HG03025 (cell line): Measurements from ENCODE around the gene ZP2.
"Not testable (repeated sequence)": the region's sequence is repeated elsewhere in the genome, so short reads cannot be mapped to it uniquely, and the experiment has no call there.

Experiments used
- ATAC-seq: cut with Tn5 transposase; IDR thresholded peaks from one replicate; pipeline ENCODE4 v1.9.1; 2021; ENCODE audit warnings: mild to moderate bottlenecking, moderate library complexity; ENCODE audit not compliant: unreplicated experiment, low FRiP score

The ZP2 gene

DNA sequence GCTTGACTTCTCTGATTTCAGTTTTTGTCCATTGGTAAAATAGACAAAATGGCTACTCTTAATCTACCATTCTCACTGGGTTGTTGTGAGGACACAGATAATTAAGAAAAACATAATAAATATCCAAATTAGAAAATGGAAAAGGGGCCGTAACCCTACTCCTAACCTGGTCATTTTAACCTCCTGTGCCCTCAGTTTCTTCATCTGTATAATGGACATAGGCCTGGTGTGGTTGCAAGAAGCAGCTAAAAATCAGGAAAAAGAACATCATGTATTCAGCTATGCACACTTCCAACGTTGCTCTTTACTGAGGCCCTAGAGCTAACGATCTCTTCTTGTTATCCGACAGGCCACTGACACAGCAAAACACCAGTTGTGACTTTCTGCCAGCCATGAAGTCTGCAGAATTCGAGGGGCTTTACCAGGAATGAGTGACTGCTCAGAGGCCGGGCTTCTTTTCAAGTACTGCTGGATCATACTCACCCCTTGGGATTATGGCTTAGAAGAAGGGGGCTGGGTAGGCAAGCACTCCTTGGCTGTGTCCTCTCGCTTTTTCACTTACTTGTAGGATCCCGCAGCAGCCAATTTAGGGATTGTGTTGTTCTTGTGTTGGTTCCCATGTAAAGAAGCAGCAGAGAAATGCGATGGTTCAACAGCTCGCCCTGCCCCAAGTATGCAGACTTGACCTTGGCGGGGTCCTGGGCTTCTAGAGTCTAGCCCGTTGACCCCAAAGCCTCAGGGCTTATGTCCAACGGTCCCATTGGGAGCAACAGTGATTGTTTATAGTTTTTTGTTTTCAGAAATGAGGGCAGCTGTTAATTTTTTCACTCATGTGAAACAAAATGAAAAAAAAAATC lies 32.0 kb downstream of the ZP2 start:
- no peak for ATAC-seq

DNA sequence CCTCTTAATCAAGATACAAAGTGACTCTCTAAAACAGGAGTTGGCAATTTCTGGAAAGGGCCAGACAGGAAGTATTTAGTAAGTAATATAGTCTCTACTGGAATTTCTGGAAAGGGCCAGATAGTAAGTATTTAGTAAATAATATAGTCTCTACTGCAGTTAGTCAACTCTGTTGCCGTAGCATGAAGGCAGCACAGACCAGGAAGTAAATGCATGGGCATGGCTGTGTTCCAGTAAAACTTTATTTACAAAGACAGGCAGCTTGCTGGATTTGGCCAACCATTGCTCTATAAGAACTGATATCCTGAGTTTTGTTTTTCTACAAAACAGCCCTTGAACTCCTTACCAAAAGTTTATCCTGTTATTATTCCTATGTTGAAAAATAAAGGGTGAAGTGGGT lies 36.0 kb downstream of the ZP2 start:
- ATAC-seq: no peak

DNA sequence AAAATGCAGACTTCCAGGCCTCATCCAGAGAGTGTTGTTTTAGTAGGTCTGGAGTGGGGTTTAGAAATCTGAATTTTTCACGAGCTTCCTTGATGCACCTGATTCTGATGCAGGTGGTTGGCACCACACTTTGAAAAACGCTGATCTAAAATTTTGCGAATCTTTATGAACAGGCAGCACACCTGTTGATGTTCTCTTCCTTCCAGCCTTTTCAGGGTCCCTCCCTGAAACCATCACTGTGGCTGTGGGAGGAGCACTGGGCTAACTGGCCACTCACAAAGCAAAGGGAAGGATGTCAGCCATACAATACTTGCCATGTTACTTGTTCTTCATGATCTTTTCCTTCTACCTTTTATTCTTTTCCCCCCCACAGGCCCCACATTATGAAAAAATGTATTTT lies 38.7 kb downstream of the ZP2 start:
- ATAC-seq: no peak

DNA sequence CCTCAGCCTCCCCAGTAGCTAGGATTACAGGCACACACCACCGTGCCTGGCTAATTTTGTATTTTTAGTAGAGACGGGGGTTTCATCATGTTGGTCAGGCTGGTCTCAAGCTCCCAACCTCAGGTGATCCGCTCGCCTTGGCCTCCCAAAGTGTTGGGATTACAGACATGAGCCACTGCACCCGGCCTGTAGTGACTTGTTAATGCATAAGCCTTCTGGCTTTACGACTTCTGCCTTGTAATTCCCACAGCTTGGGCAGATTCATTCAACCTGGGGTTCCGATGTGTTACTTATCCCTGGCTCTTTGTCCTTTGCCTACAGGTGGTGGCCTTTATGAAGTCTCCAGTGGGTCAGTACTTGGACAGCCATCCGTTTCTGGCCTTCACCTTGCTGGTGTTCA lies 41.3 kb downstream of the ZP2 start:
- not testable (repeated sequence) for ATAC-seq

DNA sequence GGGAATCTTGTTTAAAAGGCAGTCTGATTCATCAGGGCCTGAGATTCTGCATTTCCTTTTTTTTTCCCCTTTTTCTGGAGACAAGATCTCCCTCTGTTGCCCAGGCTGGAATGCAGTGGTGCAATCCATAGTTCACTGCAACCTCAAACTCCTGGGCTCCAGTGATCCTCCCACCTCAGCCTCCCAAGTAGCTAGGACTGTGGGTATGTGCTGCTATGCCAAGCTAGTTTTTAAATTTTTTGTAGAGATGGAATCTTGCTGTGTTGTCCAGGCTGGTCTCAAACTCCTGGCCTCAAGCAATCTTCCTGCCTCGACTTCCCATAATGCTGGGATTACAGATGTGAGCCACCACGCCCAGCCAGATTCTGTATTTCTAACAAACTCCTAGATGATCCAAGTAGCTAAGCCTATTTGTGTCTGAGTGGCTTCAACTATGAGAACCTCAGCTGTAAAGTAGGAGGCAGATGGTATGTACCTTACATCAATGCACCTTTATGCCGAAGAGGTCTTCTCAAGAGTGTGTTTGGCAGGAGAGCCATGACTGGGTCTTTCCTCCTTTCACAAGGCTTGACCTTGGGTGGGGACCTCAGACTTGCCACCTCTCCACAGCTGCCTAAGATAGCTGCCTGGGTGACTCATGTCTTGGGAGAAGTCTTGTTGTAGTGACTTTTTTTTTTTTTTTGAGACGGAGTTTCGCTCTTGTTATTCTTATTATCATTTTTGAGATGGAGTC lies 42.0 kb downstream of the ZP2 start:
- no peak for ATAC-seq

DNA sequence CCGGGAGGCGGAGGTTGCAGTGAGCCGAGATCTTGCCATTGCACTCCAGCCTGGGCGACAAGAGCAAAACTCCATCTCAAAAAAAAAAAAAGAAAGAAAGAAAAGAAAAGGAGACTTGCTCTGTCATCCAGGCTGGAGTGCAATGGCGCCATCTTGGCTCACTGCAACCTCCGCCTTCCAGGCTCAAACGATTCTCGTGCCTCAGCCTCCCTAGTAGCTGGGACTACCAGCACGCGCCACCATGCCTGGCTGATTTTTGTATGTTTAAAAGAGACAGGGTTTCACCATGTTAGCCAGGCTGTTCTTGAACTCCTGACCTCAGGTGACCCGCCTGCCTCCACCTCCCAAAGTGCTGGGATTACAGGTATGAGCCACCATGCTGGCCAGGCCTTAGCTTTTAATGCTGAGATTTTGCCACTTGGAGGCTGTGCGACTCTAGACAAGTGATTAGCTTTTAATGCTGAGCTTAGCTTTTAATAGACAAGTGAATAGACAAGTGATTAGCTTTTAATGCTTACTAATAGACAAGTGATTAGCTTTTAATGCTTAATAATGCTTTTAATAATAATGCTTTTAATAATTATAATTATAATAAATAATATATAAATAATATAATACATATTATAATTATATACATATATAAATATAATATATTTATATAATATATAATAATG lies 43.3 kb downstream of the ZP2 start:
- no peak for ATAC-seq

DNA sequence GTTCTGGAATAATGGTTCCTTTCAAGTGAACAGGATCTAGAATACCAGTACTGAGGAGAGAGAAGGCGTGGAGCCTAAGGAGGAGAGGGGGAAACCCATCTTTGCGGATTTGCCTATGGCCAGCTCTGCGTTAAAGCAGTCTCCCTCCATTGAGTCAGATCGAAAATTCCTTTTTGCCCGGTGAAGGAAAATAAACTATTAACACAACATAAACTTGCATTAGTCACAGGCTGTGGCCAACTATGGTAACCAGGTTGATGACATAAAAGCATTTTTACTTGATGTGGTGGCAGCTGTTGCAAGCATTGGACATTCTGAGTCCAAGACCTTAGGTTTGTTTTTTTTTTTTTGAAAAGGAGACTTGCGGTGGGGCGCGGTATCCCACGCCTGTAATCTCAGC lies 44.0 kb downstream of the ZP2 start:
- no peak for ATAC-seq

DNA sequence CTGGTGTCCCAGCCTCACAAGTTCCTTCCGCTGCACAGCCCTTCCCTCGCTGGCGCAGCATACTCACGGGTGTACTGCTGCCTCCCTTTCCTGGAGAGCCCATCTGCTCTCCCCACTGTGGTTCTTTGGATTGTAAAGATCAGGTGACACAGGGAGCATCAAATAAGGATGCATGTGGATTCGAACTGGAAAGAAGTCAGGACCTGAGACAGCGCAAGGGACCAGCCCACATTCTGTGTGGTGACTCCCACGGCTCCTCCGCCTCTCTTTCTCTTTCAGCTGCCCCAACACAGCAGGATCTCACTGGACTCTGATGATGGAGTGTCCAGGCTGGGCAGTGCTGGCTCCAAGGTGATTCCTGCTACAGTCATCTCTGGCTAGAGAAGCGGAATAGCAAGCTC lies 44.8 kb downstream of the ZP2 start:
- ATAC-seq: no peak

DNA sequence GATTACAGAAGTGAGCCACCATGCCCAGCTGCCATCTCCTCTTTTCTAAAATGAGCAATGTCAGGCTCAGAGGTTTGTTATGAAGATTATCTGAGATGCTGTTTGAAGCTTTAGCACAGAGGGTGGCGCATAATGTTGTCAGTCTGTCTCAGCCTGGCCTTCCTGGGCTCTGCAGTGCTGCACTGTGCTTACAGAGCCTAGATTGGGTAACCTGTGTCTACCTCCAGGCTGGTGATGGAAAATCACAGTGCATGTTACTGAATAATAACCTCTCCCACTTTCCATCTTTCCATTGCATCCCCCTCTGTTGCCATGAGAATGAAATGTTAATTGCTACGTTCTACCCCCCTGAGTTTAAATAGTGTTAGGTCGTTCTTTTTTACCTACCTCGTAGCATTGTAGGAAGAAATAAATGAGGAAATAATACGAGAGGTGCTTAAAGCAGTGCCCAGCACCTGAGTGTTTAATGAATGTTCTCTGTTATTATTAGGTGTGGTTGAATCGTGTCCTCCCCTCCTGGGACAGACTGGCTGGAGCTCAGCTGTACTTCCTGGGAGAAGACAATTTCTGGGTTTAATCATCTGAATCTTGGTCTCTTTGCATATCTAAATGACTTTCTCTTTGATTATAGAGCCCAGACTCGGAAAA lies 46.7 kb downstream of the ZP2 start:
- no peak for ATAC-seq

DNA sequence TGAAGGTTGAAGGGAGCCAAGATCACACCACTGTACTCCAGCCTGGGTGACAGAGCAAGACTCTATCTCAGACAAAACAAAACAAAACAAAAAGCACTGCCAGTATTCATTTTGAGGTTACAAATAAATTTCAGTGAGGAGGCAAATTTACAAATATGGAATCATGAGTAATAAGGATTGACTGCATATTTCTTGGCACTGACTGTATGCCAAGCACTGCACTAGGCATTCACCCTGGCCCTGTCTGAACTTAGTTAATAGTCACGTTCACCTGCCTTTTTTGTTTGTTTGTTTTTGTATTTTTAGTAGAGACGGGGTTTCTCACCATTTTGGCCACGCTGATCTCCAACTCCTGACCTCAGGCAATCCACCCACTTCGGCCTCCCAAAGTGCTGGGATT lies 47.8 kb downstream of the ZP2 start:
- ATAC-seq: no peak

DNA sequence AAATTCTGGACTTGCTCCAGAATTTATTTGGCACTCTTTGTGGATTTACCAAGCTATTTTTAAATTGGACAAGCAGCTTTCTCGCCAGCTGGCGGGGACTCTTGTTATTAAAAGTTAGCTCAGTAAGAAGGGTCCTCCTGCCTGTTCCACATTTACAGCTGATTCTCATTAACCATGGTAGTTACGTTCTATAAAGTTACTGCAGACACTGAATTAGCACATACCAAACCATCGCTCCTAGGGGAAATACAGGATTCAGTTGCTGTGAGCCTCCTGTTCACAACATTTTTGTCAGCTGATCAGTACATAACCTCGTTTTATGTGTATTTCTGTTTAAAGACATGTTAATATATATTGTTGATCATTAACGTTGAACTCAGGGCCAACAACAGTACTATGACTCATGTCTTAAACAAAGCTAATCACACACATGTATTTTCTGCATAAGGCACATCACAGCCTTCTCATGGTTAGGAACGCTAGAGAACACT lies 48.7 kb downstream of the ZP2 start:
- no peak for ATAC-seq

DNA sequence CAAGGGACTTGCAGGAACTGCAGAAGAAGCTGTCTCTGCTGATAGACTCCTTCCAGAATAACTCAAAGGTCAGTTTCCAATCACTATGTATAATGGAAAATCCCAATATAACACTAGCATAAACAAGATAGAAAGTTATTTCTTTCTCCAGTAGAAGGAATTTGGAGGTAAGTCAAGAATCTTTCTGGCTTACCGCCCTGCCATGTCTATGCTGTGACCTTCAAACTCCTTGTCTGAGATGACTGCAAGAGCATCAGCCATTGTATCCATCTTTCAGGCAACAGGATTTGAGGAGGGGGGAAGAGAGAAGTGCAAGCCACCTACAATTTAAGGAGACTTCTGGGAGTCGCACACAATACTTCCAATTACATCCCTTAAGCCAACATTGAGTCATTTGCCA lies 50.2 kb downstream of the ZP2 start:
- no peak for ATAC-seq

DNA sequence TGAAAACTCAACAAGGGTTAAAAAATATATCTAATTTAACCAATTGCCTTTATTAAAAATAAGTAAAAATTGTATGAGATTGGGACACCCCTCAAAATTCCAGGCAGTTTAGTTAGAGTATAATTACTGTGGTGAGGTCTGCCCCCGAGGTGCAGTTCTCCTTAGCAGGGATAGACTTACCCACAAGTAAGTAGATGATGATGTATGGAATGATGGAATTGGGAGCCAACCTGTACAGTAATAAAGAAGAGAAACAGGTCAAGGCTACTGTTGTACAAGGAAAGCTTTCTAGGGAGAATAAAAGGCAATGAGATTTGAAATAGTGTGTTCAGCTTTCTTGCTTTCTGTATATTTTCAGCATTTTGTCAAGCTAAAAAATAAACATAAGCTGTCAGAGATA lies 51.1 kb downstream of the ZP2 start:
- no peak for ATAC-seq

DNA sequence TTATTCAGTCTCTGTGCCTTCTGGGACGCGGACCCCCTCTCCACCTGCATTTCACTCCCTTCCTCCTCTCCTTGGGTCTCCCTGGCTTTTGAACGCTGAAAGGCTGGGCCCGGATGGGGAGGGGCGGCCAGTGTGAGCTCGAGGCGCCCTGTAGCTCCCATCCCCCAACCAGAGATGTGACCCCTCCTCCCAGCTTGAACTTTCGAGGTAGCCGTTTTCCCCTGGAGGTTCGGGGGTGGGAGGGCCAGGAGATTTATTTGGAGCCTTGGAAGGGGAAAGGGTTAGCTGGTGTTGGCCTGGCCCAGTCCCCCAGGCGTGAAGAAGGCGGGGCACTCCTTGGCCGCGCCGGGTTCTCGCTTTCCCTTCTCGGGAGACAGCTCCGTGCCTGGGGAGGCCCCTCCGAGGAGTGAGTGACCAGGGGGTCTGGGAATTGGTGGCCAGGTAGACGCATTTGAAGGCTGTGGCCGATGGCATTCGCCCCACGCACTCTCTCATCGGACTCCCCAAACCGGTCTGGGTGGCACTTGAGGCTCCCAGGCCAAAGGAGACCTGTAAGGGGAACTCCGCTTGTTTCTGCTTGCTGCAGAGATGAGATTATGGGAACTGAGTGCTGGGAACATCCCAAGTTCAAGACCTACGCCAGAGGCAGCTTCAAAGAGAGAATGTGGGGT lies 52.0 kb downstream of the ZP2 start:
- ATAC-seq: no peak

DNA sequence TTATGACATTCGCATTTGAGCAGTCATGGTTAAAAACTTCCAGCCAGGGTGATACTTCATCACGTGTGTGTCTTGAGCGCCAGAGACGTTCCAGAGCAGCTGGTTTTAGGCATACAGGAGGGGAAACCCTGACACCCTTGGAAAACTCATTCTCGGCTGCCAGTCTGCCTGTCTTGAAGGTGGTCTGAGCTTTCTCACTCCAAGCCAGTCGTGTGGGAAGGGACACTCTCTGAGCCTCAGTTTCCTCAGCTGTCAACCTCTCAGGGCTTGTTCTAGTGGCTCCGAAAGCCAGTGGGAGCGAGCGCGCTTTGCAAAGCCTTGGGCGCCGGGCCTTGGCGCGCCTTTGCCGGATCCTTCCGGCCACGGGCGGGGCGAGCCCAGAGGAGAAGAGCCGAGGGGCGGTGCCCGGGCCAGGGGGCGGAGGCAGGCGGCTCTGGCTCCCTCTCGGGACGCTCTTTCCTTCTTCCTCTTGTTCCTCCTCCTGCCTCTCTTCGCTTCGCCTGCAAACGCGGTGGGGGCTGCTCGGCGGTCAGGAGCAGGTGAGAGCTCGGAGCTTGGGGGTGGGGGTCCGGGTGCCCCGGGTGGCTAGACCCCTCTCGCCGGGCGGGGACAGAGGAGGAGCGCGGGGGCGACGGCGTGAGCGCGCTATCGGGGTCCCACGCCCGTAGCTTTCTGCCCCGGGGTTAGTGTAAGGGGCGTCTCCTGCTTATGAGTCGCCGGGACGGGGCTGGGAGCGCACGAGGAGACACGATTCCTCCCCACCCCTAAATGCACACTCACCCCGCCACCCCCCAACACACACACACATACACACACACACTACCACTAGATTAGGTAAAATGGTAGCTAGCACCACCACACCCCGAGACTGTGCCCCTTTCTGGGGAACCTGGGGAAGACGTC lies 52.9 kb downstream of the ZP2 start, which contains the start of gene LDAF1:
LDAF1 (plus strand) TSS at position 467 of the 903 bp plus-strand sequence. CDS start 2,509 bp downstream, outside the sequence.
- peak; percentile 55 for ATAC-seq

DNA sequence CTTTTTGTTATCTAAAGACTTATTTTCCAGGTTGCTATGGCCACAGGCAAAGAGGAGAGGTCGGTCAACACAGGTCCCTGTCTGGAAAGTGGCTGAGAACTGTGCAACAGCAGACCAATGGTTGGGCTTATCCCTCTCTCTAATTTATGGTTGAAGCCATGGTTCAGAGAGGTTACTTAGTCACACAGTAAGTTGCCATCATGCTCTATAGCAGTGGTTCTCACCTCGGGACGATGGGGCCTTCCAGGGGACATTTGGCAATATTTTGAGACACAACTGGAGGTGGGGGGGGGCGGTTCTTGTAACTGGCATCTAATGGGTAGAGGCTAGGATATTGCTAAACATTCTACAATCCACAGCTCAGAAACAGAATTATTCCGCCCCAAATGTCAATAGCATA lies 53.7 kb downstream of the ZP2 start:
- no peak for ATAC-seq

DNA sequence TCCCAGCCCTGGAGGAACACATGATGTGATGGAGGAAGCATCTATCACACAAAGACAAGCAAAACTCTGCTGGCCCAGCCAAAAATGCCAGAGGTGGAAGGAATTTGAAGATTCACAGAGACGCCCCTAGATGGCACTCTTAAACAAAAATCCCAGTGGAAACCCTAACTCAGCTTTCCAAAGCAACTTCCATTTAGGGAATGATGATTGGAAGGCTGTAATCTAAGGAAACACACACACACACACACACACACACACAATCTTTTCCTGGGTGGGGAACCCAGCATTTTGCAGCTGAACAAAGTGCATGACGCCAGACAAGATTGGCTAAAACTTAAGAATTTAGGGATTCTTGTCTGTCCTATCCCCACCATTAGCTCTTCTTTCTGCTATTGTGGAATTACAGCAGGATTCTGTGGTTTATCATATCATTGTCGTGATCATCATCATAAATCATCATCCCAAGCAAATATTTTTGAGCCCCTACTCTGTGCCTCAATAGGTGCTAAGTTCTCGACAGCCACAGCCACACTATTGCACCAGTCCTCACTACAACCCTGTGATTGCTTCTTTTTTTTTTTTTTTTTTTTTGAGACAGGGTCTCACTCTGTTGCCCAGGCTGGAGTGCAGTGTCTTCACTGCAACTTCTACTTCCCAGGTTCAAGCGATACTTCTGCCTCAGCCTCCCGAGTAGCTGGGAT lies 54.5 kb downstream of the ZP2 start:
- no peak for ATAC-seq

DNA sequence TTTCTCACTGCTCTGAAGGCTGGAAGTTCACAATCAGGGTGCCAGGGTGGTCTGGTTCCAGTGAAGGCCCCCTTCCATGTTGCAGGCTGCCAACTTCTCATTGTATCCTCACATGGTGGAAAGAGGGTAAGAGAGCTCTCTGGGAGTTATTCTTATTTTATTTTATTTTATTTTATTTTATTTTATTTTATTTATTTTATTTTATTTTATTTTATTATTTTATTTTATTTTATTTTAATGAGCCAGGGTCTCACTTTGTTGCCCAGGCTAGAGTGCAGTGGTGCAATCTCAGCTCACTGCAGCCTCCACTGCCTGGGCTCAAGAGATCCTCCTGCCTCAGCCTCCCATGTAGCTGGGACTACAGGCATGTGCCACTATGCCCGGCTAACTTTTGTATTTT lies 55.4 kb downstream of the ZP2 start:
- not testable (repeated sequence) for ATAC-seq
